ENCODE data around the gene ZNF365.
"Not testable (repeated sequence)": the region's sequence is repeated elsewhere in the genome, so short reads cannot be mapped to it uniquely, and the experiment has no call there.

The ZNF365 gene

GRCh38 chr10:62373995-62374861 is at the start of gene ZNF365:
Gene ZNF365 (plus strand): TSS chr10:62374369. CDS start chr10:62376194, 1,825 bp downstream.
- DNase-seq: no peak

GRCh38 chr10:62326176-62326575 is 48.0 kb upstream of the ZNF365 start:
- DNase-seq: no peak

- no peak for DNase-seq
These were observed 46.3 kb upstream of the ZNF365 start for GRCh38 chr10:62327885-62328284.

- DNase-seq: no peak
These were observed 44.0 kb upstream of the ZNF365 start for GRCh38 chr10:62330213-62330612.

GRCh38 chr10:62332406-62332805 is 41.8 kb upstream of the ZNF365 start:
- no peak for DNase-seq

GRCh38 chr10:62333135-62333889 is 40.9 kb upstream of the ZNF365 start:
- DNase-seq: no peak

- no peak for DNase-seq
These were observed 40.0 kb upstream of the ZNF365 start for GRCh38 chr10:62333988-62334682.

- no peak for DNase-seq
These were observed 38.8 kb upstream of the ZNF365 start for GRCh38 chr10:62335326-62335725.

GRCh38 chr10:62336404-62336803 is 37.8 kb upstream of the ZNF365 start:
- DNase-seq: no peak

GRCh38 chr10:62341419-62341818 is 32.8 kb upstream of the ZNF365 start:
- DNase-seq: no peak

GRCh38 chr10:62343000-62343399 is 31.2 kb upstream of the ZNF365 start:
- DNase-seq: no peak

GRCh38 chr10:62348029-62348428 is 26.1 kb upstream of the ZNF365 start:
- DNase-seq: no peak

GRCh38 chr10:62352356-62352970 is 21.7 kb upstream of the ZNF365 start:
- DNase-seq: no peak

GRCh38 chr10:62354916-62355315 is 19.3 kb upstream of the ZNF365 start:
- no peak for DNase-seq

- no peak for DNase-seq
These were observed 17.7 kb upstream of the ZNF365 start for GRCh38 chr10:62356447-62356846.

GRCh38 chr10:62358151-62358550 is 16.0 kb upstream of the ZNF365 start:
- DNase-seq: not testable (repeated sequence)

GRCh38 chr10:62373639-62373994 is 552 bp upstream of the ZNF365 start:
- no peak for DNase-seq

GRCh38 chr10:62374862-62375710 is 917 bp downstream of the ZNF365 start:
- no peak for DNase-seq

- no peak for DNase-seq
These were observed 2.2 kb downstream of the ZNF365 start for GRCh38 chr10:62376071-62377025.

GRCh38 chr10:62377026-62377415 is 2.9 kb downstream of the ZNF365 start:
- no peak for DNase-seq

- no peak for DNase-seq
These were observed 3.8 kb downstream of the ZNF365 start for GRCh38 chr10:62377966-62378365.
